Pons (tissue), 1 donor: Measurements from ENCODE around the gene CADM1.

Source experiments
- DNase-seq: peaks from one replicate; pipeline ENCODE4 v3.0.0-alpha.2; 2016; ENCODE audit warnings: low spot score

CADM1 gene

DNA sequence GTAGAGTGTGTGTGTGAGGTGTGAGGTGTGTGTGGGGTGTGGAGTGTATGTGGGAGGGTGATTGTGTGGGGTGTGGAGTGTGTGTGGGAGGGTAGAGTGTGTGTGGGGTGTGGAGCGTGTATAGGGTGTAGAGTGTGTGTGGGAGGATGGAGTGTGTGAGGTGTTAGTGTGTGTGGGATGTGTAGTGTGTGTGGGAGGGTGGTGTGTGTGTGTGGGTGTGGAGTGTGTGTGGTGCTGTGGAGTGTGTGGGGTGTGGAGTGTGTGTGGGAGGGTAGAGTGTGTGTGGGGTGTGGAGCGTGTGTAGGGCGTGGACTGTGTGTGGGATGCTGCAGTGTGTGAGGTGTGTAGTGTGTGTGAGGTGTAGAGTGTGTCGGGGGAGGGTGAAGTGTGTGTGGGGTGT is 356.1 kb downstream of the CADM1 start:
- DNase-seq, result no peak

DNA sequence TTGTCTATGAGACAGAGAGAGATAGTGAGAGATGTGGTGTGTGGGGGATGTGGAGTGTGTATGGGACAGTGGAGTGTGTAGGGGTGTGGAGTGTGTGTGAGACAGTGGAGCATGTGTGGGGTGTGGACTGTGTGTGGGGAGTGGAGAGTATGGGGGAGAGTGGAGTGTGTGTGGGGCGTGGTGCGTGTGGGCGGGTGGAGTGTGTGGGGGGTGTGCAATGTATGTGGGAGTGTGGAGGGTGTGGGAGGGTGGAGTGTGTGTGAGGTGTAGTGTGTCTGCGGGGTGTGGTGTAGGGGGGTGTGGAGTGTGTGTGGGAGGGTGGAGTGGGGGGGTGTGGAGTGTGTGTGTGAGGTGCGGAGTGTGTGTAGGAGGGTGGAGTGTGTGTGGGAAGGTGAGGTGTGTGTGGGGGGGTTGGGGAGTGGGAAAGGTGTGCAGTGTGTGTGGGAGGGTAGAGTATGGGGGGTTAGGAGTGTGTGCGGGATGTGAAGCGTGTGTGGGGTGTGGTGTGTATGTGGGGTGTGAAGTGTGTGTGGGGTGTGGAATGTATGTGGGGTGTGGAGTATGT is 356.9 kb downstream of the CADM1 start:
- no peak for DNase-seq

DNA sequence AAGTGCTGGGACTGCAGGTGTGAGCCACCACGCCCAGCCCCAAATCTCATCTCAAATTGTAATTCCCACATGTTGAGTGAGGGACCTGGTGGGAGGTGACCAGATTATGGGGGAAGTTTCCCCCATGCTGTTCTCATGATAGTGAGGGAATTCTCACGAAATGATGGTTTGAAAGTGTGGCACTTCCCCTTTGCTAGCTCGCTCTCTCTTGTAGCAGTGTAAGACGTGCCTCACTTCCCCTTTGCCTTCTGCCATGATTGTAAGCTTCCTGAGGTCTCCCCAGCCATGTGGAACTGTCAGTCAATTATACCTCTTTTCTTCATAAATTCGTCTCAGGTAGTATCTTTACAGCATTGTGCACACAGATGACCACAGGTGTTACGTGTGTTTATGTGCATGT is 357.8 kb downstream of the CADM1 start:
- DNase-seq, result no peak

DNA sequence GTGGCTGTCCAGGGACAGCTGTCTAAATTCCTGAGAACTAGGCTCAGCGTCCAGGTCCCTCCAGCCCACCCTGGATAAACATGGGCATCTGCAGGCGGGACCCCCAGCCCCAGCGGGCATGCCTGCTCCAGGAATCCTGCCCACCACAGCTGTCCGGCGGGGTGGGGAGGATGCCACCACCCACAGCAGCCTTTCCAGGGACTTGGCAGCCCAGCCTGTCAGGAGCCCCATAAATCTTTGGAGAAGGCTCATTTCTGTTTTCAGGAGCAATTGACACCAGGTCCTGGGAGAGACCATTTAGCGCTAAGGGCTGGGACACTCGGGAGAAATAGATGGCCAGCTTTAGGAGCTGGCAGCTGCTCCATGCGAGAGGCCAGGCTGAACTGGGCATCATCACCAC is 358.9 kb downstream of the CADM1 start:
- no peak for DNase-seq

DNA sequence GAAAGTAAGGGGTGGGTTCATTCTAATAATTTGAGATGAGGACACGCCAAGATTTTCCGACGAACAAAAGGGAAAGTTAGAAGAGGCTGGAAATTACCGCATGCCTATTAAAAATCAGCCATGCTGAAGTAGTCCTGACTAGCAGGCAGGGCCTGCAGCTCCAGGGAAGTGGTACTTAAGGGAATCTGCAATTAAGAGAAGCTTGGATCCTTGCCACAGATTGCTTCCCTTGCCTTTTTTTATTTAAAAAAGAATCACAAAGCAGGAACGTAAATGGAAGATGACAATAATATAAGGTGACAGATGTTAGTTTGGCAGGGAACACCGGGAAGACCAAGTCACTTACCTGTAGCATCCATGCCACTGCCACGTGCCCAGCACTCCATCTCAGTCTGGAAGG is 359.3 kb downstream of the CADM1 start:
- no peak for DNase-seq

DNA sequence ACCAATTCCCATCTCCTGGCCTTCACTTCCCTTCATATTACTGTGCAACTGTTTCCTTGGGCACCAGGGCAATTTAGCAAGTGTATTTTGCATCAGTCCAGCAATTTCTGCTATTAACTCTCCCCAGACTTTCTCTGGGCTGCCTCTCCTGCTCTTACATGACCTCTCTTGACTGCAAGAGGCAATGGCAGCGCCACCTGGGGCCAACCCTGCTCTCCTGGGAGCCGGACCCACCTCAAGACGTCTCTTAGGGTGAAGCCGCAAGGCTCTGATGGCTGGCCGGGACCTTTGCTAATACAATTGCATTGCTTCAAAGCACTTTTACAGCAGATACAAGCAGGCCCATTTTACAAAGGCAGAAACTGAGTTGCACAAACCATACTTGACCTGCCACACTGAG is 360.2 kb downstream of the CADM1 start:
- DNase-seq, result no peak

DNA sequence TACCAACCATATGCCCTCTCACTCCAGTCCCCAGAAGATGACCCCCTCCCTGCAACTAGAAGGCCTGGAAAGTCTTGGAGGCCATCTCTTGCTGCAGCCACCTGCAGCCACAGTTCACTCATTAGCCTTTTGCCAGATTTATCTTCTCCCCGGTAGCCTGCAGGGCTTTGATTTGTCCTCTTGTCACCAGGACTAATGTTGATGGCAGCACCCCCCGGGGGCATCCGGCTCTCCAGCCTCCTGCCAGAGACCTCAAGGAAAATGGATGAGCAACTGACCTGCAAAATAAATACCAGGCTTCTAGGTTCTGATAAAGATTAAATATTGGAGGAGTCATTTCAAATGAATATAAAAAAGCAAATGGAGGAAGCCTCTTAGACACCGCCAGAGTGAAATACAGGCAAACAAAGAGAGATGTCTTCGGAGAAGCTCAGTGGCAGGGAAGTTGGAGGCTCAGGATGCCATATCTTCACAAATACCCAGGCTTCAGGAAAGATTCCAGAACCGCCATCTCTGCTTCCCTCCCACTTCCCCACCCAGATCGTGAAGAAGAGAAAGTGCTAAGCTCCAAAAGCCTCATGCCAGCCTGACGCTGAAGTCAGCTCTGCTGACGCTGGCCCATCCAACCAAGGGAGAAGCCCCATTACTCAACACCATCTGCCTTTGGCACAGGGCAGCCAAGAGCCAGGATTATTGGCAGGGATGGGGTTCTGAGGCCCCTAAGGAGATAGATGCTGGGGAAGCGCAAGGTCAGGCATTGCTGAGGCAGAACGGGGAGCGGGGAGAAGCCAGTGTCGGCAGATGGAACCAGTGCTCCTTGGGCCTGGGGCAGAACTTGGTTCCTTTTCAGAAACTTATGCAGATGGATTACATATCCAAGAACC is 362.7 kb downstream of the CADM1 start:
- DNase-seq, result peak; percentile 9

DNA sequence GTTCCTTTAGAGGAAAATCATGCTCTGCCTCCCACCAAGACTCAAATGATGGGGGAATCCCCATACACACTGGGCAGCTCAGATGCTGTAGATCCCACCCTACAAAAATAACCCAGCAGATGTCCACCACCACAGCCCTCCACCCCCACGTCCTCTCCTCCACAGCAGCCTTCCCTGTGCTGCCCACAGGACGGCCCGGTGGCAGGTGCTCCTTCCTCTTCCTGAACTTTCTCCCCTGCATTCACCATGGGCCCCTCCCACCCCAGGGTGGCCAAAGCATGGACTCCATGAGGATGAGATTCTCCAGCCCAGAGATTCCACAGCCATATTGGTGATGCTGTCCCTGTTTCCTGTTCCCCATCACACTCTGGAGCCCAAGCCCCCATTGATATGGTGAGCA is 368.3 kb downstream of the CADM1 start:
- no peak for DNase-seq

DNA sequence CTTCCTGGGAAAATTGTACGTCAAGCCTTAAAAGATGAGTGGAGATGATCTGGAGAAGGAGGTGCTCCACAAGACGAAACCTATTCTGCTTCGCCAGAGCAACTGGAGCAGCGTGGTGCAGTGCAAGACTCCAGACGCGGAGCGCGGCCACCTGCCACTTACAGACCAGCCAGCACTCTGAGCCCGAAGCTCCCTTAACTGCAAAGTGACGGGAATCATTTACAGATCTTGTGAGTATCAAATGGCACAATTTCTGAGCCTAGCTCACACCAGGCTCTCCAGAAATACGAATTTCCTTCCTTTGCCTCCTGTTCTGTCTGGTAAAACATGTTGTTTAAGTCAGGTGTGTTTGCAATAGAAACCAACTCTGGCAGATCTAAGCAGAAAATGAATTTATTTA is 369.3 kb downstream of the CADM1 start:
- no peak for DNase-seq

DNA sequence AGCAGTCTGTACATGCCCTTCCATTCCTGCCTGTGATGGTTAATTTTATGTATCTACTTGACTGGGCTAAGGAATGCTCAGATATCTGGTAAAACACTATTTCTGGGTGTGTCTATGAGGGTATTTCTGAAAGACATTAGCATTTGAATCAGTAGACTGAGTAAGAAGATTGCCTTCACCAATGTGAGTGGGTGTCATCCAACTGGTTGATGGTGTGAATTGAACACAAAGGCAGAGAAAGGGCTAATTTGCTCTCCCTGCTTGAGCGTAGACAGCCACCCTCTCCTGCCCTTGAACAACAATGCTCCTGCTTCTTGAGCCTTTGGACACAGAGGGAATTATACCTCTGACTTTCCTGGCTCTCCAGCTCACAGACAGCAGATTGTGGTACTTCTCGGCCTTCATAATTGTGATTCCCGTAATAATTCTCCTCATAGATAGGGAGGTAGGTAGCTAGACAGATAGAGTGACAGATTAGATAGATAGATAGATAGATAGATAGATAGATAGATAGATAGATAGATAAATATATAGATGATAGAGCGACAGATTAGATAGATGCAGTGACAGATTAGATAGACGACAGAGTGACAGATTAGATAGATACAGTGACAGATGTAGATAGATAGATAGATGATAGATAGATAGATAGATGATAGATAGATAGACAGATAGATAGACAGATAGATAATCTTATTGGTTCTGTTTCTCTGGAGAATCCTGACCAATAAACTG is 370.6 kb downstream of the CADM1 start:
- DNase-seq, result no peak

DNA sequence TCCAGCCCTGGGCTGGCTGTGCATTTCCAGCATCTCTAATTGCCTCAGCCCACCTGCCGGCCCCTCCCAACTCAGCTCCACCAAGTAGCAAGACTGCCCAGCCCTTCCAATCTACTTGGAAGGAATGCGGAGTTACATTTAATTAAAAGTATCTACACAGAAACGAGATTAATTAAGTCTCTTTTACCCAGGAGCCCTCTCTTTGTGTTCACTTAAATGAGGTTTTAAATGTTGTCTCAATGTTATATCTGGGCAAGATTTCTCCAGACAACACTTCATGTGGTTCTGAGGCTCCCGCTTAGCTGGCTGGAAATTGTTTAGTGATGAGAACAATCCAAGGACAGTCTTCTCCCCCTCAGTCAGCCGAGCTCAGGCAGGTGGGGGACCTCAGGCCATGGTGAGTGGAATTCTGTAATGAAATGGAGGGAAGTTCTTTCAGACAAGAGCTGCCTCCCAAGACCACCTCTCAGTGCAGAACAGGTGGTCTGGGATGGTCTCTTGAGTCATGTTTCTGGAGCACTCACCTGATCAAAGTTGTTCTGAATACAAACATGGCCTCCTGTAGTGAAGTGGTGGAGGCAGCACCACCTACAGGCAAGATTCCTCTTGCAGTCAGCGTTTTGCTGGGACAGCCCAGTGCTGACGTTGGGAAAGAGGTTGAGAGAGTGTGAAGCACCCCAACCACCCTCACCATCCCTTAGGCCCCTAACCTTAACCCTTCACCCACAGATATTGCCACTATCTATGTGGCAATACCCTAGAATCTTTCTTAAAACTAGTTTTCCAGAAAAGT is 371.6 kb downstream of the CADM1 start:
- no peak for DNase-seq

DNA sequence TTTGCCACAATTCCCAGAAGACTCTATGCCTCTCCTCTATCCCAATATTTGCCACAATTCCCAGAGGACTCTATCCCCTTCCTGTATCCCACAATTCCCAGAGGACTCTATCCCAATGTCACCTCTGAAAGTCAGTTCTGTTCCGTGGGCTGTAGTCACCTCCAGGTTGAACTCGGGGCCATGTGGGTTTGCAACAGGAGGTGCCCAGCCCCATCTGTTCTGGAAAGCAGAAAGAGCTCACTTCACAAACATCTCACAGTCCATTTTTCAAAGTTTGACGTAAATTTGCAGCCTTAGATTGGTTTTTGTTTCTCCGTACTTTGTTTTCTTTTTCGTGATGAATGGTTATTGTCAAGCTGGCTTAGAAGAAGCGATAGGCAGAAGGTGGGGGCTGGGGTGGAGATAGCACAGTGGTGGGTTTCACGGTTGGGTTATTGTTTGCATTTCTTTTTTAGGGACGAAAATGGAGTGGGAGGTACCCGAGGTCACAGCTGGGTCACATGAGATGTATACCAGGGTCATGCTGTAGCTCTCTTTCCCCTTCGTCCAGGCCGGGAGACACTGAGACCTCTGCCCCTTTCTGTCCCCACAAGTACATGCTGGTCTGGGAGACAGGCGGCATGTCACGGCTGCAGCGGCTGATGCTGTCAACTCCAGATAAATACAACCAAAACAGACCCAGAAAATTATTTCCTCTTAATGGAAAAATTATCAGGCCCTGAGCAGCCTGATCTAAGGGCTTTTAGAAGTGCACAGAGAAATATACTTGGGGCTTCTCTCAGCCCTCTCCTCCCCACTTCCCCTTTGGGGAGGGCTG is 374.5 kb downstream of the CADM1 start:
- DNase-seq, result no peak

DNA sequence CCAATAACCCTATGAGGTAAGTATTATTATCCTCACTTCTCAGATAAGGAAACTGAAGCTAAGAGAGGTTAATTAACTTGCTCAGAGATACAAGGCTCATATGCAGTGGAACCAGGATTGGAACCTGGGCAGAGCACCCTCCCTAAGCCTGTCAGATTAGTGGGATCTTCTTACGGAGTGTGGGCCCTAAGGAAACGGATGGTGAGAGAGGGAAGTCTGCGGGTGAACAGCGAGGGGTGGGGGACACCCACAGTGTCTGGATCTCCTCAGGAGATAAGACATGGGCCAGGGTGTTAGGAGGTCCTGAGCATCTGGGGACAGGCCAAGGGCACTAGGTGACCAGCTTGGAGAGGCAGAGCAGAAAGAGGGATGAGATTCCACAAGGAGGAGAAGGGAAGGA is 376.0 kb downstream of the CADM1 start:
- DNase-seq, result no peak

DNA sequence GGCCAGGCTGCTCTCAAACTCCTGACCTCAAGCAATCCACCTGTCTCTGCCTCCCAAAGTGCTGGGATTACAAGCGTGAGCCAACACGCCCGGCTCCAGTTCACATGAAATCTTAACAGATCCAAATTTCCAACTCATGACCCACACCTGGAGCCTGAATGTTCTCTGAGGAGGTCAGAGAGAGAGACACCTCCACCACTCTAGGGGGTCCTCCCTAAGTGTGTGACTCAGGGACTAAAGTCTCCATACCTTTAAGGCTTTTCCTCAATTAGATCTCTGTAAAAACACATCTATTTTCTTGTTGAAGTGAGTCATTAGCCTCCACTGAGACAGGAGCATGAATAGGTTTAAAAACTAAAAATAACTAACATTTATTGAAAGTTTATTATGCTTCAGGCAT is 376.4 kb downstream of the CADM1 start:
- DNase-seq, result no peak

DNA sequence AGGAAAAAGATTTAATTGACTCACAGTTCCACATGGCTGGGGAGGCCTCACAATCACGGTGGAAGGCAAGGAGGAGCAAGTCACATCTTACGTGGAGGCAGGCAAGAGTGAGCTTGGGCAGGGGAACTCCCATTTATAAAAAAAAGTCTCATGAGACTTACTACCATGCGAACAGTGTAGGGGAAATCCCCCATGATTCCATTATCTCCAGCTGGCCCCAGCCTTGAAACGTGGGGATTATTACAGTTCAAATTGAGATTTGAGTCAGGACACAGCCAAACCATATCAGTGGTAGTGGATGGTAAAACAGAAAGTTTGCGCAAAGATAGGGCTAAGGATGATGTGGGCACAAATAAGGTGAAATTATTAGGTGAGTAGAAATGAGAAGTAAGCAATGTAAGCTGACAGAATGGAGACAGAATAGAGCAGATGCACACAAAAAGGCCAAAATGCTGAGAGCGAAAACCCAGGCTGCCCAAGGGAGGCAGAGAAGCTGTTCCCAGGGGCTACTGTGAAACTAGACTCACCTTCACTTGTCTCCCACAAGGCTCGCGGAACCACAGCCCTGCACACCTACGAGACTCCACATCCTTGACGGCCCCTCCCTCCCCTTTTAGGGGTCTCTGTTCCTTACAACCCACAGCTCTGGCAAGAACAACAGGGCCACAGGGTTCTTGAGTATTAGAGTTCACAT is 377.6 kb downstream of the CADM1 start:
- no peak for DNase-seq

DNA sequence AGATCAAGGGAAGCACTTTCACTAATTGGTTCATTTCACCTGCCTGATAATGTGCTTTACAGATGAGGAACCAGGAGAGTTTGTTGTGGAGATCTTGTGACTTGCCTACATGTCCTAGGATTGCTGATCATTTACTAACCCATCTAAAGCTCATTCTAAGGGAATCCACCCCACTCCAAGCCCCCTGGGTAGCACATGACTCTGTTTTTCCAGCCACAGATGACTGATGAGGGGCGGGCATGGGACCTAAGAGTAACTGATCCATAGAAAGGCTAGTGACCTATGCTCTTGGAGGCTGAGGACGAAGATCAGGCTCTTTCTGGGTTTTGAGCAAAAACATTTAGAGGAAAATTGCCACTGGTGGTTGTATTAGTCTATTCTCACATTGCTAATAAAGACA is 378.1 kb downstream of the CADM1 start:
- DNase-seq, result no peak

DNA sequence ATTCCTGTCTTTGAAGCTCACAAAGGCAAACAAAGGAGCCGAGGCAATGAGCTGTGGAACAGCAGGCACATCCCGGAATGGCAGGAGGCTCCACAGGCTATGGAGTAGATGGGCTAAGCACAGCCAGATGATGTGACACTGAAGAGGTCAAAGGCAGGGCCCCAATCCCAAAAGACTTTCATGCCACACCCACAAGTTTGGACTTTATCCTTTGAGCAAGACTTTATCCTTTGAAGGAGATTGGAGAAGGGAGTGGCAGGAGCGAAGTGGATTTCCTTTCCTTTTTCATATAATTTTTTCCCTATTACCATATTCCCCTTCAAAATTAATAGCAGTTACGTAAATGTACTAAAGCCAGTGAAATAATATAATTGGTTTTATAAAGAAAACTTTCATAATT is 379.4 kb downstream of the CADM1 start:
- no peak for DNase-seq

DNA sequence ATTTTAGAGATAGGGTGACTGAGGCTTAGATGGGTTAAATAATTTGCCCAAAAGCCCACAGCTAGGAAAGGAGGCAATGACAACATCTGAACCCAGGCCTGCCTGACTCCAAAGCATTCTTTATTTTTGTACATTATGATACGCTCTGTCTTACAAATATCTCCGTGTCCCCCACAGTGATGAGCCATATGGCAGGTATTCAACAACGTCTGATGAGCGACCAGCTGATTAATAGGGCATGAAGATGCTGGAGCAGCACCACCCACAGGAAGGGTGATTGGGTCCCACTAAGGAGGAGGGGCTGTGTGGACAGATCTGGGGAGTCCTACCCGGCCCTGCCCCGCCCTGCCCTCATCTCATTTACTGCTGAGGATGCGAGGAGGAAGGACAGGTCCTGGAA is 380.6 kb downstream of the CADM1 start:
- no peak for DNase-seq

DNA sequence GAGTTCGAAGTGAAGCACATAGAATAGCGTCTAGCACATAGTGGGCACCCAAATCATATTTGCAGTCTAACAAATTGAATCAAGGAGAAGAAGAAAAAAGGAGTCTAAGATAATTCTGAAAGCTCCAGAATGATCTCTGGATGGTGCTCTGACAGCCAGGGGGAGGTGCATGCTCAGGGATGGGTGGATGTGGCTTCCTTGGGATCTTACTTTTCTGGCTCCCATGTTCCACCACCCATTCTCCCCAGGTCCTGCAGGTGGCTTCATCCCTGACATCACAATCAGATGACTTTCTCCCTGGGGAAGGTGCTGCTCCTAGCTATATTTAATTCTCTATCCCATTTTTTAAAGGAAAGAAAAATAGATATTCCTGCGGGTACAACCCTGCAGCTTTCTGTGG is 381.9 kb downstream of the CADM1 start:
- no peak for DNase-seq
